Hematopoietic multipotent progenitor cell (in vitro differentiated cells): Measurements from ENCODE around the gene DRC3. TPM values are rescaled to one million over a fixed set of nuclear protein-coding genes. Genes with fewer than 3 reads are reported as not detected.
"Not testable (repeated sequence)": the region's sequence is repeated elsewhere in the genome, so short reads cannot be mapped to it uniquely, and the experiment has no call there.

Experiments used
- DNase-seq, 3 donors: peaks; one replicate each; pipeline ENCODE4 v3.0.0-alpha.2; 2011 to 2015; ENCODE audit warnings: low read depth in 2 of 3, low spot score in 2 of 3
- total RNA-seq: library from RNA; depleted of rRNA; stranded (reverse); fragments of >200 nt; gene quantifications from one replicate; pipeline ENCODE4 v1.2.3, GENCODE V29; 2012

DRC3 gene
- total RNA-seq, 1 donor, result 1.3 TPM

GRCh38 chr17:17940441-17940911 lies 32.2 kb upstream of the DRC3 start:
- DNase-seq, result no peak

- no peak for DNase-seq
These were observed 31.6 kb upstream of the DRC3 start for GRCh38 chr17:17941015-17941414.

DNA sequence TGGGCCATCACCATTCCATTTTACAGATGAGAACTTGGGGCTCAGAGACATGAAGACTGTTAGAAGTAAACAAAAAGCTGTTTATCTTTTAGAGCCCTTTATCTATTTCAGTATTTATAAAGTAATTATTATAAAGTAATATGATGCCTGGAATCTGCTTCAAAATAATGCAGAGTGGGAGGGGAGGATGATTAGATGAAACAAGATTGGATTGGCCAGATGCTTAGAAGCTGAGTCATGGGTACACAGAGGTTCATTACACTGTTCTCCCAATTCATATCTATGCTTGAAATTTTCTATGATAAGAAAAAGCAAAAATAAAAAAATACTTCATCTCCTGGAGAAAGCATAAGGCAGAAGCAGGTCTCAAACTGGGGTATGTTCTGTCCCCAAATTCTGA lies 29.8 kb upstream of the DRC3 start:
- no peak for DNase-seq

GRCh38 chr17:17943281-17943984 lies 29.2 kb upstream of the DRC3 start:
- no peak for DNase-seq

GRCh38 chr17:17944242-17944641 lies 28.4 kb upstream of the DRC3 start:
- DNase-seq, result no peak

DNA sequence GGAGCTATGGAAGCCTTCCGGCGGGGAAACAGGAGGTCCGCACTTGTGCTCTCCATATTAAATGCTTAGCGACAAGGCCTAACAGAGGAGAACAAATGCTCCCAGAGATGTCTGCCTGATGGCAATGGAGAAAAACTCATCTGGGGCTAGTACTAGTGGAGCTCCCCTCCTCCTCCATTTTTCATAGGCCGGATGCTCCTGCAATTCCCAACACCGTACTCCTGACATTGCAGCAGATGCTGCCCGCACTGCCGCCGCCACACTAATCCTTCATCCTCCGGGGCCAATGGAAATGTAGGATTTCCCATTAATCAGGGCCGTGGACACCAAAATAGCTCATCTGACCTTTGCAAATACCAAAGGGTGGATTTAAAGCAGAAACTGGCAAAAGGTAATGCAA lies 27.9 kb upstream of the DRC3 start:
- no peak for DNase-seq

DNA sequence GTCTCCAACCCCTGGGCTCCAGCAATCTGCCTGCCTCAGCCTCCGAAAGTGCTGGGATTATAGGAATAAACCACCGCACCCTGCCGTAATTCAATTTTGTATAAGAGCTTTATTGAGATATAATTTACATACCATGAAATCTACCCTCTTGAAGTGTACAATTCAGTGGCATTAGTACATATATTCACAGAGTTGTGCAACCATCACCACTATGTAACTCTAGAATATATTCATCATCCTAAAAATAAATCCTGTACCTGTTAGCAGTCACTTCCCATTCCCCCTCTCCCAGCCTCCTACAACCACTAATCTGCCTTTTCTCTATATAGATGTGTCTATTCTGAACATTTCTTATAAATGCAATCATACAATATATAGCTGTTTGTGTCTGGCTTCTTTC lies 26.6 kb upstream of the DRC3 start:
- DNase-seq, result no peak

DNA sequence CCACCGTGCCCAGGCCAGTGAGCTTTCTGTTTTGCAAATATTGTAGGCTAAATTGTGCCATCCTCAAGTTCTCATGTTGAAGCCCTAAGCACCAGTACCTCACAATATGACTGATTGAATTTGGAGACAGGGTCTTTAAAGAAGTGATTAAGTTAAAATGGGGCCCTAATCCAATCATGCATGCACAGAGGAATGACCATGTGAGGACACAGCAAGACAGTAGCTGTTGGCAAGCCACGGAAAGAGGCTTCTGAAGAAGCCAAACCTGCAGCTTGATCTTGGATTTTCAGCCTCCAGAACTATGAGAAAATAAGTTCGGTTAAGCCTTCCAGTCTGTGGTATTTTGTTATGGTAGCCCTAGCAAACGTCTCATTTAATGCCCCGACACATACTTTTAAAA lies 25.4 kb upstream of the DRC3 start:
- DNase-seq, result no peak

GRCh38 chr17:17947966-17948365 lies 24.7 kb upstream of the DRC3 start:
- no peak for DNase-seq

GRCh38 chr17:17950347-17950746 lies 22.3 kb upstream of the DRC3 start:
- no peak for DNase-seq

DNA sequence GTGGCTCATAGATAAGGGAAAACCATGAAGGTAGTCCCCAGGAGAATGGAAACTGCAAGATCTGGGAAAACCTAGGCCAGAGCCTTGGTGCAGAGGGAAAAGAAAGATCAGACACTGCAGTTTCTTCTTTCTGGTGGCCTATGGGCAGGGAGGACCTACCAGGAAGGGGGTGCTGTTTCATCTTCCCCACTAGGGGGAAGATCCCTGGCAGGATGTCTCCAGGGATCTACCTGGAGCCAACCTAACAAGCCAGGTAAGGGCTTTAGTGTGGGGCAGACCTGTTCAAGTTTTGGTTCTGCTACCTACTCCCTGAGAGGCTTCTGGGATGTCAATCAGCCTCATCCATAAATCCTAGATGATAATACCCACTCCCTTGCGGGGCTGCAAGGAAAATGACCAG lies 21.9 kb upstream of the DRC3 start:
- DNase-seq, result no peak

DNA sequence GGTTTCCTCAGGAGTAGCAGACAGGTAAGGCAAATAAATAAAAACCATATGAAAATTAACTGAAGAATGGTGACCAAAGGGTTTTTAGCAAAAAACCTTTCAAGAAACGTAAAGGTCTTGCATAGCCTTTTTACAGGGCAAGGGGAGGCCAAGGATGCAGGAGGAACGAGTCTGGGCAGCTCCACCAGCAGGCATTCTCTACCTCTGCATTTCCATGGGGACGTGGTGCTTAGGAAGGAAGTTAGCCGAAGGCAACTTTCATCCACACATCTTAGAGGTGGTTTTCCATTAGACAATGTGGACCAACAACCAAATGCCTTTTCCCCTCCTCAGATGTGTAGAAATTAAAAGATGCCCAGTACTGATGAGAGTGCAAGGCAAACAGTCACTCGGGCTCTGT lies 21.1 kb upstream of the DRC3 start:
- no peak for DNase-seq

- no peak for DNase-seq
These were observed 20.0 kb upstream of the DRC3 start for GRCh38 chr17:17952691-17953090.

DNA sequence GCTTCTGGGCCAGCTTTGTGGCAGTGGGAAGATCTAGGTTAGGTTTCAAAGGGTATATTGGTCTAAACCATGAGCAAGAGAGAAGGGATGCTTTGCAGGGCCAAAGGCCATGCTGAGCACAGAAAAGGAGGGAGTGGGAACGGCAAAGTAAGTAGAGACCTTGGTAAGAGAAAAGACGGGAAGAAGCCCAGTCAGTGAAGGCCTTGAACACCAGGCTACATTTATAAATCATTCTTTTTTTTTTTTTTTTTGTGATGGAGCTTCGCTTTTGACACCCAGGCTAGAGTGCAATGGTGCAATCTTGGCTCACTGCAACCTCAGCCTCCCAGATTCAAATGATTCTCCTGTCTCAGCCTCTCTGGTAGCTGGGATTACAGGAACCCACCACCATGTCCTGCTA lies 18.6 kb upstream of the DRC3 start:
- no peak for DNase-seq

DNA sequence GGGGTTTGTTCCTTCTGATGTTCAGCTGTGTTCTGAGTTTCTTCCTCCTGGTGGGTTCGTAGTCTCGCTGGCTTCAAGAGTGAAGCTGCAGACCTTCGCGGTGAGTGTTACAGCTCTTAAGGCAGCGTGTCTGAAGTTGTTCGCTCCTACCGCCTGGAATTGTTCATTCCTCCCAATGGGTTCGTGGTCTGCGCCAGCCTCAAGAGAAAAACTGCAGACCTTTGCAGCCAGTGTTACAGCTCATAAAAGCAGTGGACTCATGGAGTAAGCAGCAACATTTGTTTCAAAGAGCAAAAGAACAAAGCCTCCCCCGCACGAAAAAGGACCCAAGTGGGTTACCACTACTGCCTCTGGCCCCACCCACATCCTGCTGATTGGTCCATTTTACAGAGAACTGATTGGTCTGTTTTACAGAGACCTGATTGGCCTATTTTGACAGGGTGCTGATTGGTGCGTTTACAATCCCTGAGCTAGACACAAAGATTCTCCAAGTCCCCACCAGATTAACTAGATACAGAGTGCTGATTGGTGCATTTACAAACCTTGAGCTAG lies 16.8 kb upstream of the DRC3 start:
- not testable (repeated sequence) for DNase-seq

GRCh38 chr17:17957584-17957916 lies 15.1 kb upstream of the DRC3 start:
- no peak for DNase-seq

GRCh38 chr17:17958982-17959381 lies 13.7 kb upstream of the DRC3 start:
- no peak for DNase-seq

- DNase-seq, result no peak
These were observed 12.9 kb upstream of the DRC3 start for GRCh38 chr17:17959520-17960361.

DNA sequence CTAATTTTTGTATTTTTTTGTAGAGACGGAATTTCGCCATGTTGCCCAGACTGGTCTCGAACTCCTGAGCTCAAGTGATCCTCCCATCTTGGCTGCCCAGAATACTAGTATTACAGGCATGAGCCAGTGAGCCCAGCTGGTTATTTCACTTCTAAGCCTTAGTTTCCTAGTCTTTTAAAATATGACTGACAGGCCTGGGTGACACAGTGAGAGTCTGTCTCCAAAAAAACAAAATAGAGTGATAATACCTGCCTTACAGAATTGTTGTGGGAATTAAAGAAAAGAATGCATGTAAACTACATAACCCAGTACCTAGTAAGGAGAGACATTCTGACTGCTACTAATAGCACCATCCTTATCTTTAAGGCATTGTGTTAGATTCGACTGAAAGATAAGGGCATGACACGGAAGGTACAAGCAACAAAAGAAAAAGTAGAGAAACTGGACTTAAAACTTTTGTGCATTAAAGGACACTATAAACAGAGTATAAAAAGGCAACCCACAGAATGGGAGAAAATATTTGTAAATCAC lies 12.1 kb upstream of the DRC3 start:
- no peak for DNase-seq

DNA sequence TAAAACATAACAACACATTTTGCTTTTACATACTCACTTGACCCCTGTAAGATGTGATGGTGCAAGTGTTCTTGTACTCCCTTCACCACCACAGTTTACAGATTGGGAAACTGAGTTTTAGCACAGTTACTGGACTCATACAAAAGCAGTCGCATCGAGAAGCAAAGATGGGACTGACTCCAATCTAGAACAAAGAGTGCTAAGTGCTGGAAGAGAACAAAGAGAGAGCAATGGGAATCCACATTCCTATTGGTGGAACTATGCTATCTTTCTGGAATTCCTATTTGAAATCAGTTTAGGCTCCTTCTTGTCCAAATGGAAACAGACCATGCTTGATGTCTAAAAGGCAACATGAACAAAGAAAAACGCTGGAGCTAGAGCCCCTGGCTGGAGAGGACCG lies 9.6 kb upstream of the DRC3 start:
- no peak for DNase-seq

DNA sequence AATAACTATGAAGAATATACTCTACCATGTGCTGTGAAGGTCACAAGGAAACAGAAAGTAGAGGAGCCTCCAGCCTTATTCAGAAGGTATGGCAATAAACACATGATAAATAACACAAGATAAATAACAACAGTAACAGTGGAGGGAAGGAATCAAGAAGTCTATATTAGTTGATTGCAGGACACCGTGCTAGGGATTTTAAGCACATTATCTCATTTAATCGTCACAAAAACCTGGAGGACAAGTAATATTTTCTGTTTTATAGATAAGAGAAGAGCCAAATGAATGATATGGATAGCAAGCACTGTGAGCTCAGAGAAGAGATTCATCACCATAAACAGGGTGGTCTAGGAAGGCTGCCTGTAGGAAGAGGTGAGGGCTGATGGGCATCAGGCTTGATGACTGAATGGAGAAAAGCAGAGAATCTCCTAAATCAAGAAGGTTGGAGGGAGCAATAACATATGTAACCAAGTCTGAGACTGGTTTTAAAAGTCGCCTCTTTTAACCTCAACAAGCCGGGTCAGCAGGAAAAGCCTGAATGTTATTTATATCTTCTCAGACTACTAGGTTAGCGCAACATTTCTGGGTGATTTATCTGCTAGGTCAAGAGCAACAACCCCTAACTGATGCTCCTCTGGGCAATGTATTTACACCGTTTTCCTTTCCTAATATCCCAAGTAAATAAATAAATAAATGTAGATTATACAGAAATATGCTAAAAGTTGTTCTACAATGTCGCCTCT lies 8.8 kb upstream of the DRC3 start:
- no peak for DNase-seq
